RWPE2 (cell line): ENCODE measurements around the gene KRT6B.

ENCODE experiments used
- ATAC-seq: fragments of 200-7000 bp; cut with Tn5 transposase; 3 replicates; pipeline ENCODE4 v1.9.1; 2021; ENCODE audit warnings: low read depth
- DNase-seq: peaks from one replicate; pipeline ENCODE4 v3.0.0-alpha.2; 2020; ENCODE audit warnings: low spot score
- H3K27ac ChIP-seq: fragments of 450-650 bp; 2 replicates; pipeline ENCODE4 v1.5.1; 2017; ENCODE audit warnings: mild to moderate bottlenecking; ENCODE audit not compliant: poor library complexity, severe bottlenecking
- H3K27me3 ChIP-seq: fragments of 250-450 bp; sonication (Bioruptor Pico); 2 replicates; pipeline ENCODE4 v1.5.1; 2021; ENCODE audit warnings: mild to moderate bottlenecking, moderate library complexity; ENCODE audit not compliant: insufficient read depth, poor library complexity, severe bottlenecking
- H3K36me3 ChIP-seq: fragments of 250-450 bp; sonication (Bioruptor Pico); 2 replicates; pipeline ENCODE4 v1.5.1; 2020; ENCODE audit warnings: low read depth, mild to moderate bottlenecking, moderate library complexity
- H3K4me1 ChIP-seq: fragments of 250-450 bp; sonication (Bioruptor Pico); 2 replicates; pipeline ENCODE4 v1.5.1; 2021; ENCODE audit warnings: mild to moderate bottlenecking, moderate library complexity; ENCODE audit not compliant: insufficient read depth, poor library complexity, severe bottlenecking
- H3K4me3 ChIP-seq: fragments of 250-450 bp; sonication (Bioruptor Pico); 2 replicates; pipeline ENCODE4 v1.5.1; 2021; ENCODE audit warnings: mild to moderate bottlenecking, moderate library complexity; ENCODE audit not compliant: severe bottlenecking
- H3K9me3 ChIP-seq: fragments of 250-450 bp; sonication (Bioruptor Pico); 2 replicates; pipeline ENCODE4 v1.5.1; 2021; ENCODE audit warnings: mild to moderate bottlenecking, moderate library complexity; ENCODE audit not compliant: severe bottlenecking
- TF ChIP-seq, protein P1 (sequence below): fragments of 450-650 bp; IDR thresholded peaks from one replicate; pipeline ENCODE4 v1.5.1; 2017; ENCODE audit warnings: mild to moderate bottlenecking, moderate library complexity; ENCODE audit not compliant: poor library complexity, severe bottlenecking

Gene KRT6B

GRCh38 chr12:52434760-52435530 is 17.0 kb downstream of the KRT6B start:
- Histone ChIP-seq H3K4me1 (peaks cover 44% of the 10 kb centered on the region), H3K27ac (peak overlapping the region; percentile 99)
- DNase-seq, result peak; percentile 26

GRCh38 chr12:52434081-52434733 is 17.7 kb downstream of the KRT6B start, which contains the start of gene KRT75:
Gene KRT75, minus strand, starts transcription at chr12:52434371. Its CDS starts 67 bp downstream, at chr12:52434304.
- TF ChIP-seq, protein P1, sequence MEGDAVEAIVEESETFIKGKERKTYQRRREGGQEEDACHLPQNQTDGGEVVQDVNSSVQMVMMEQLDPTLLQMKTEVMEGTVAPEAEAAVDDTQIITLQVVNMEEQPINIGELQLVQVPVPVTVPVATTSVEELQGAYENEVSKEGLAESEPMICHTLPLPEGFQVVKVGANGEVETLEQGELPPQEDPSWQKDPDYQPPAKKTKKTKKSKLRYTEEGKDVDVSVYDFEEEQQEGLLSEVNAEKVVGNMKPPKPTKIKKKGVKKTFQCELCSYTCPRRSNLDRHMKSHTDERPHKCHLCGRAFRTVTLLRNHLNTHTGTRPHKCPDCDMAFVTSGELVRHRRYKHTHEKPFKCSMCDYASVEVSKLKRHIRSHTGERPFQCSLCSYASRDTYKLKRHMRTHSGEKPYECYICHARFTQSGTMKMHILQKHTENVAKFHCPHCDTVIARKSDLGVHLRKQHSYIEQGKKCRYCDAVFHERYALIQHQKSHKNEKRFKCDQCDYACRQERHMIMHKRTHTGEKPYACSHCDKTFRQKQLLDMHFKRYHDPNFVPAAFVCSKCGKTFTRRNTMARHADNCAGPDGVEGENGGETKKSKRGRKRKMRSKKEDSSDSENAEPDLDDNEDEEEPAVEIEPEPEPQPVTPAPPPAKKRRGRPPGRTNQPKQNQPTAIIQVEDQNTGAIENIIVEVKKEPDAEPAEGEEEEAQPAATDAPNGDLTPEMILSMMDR, result no peak
- peak; percentile 89 for DNase-seq

More at GRCh38 chr12:52434760-52435530, 17.0 kb downstream of the KRT6B start:
- ATAC-seq, result peak; percentile 47
- Histone ChIP-seq H3K36me3 (no peaks in the 10 kb centered on the region), H3K9me3 (no peaks in the 10 kb centered on the region), H3K4me3 (no peak overlapping the region), H3K27me3 (no peaks in the 10 kb centered on the region)
- TF ChIP-seq, protein P1, result no peak

DNA sequence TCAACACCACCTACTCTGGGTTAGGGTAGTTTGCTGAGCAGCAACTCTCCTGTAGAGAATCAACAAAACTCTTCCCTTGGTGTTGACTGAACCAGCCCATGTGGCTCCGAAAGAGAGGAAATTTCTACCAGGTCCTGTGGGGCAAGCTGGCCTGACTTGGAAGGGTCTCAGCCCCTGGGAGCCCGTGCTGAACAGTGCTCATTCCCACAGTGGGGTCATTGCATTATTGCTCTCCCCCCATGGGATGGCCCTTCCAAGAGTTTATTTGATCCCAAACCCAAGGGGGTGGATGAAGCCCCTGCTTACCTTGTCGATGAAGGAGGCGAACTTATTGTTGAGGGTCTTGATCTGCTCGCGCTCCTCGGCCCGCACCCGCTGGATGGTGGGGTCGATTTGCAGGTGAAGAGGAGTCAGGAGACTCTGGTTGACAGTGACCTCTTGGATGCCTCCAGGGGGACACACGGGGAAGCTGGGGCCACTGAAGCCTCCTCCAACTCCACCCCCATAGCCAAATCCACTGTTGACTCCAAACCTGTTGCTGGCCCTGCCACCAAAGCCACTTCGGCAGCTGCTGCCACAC is 18.4 kb downstream of the KRT6B start:
- Histone ChIP-seq H3K27me3 (no peaks in the 10 kb centered on the region), H3K4me3 (no peak overlapping the region), H3K4me1 (peaks cover 35% of the 10 kb centered on the region), H3K9me3 (no peaks in the 10 kb centered on the region), H3K36me3 (no peaks in the 10 kb centered on the region), H3K27ac (peak overlapping the region; percentile 99)
- TF ChIP-seq, protein P1, result no peak
- ATAC-seq, result no peak
- peak; percentile 42 for DNase-seq

More at GRCh38 chr12:52434081-52434733, 17.7 kb downstream of the KRT6B start, which contains the start of gene KRT75:
- Histone ChIP-seq H3K27ac (peak within 1 kb of the TSS; percentile 99), H3K36me3 (no peaks in the 10 kb centered on the region), H3K4me3 (no peak within 1 kb of the TSS), H3K27me3 (no peaks in the 10 kb centered on the region), H3K9me3 (no peaks in the 10 kb centered on the region), H3K4me1 (peaks cover 41% of the 10 kb centered on the region)
- ATAC-seq, result peak; percentile 38

DNA sequence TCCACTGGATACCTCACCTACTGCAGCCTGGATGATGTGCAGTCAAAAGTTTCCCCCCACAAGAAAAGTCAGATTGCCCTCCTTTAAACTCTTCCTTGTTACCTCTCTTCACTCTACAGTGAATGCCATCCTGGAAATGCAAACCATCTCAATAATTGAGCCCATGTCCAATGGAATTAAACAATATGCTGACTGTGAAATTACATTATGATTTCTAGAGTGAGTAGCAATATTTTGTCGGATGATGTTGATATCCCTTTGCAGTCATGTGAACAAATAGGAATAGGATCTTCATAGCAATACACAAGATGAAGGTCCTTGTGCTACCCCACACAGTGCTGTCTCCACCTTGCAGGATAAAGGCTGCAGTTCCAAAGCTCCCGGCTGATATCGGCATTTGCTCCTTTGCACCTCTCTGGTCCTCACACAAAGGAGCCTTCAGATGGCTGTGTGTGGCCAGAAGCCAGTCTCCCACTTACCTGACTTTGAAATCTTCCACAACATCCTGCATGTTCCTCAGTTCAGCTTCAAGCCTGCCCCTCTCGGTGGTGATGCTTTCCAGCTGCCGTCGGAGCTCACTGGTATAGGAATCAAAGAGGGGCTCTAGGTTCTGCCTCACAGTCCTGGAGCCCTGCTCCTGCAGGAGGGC is 19.3 kb downstream of the KRT6B start:
- peak; percentile 9 for DNase-seq
- TF ChIP-seq, protein P1, result no peak
- Histone ChIP-seq H3K9me3 (no peaks in the 10 kb centered on the region), H3K27me3 (no peaks in the 10 kb centered on the region), H3K4me1 (peaks cover 31% of the 10 kb centered on the region), H3K27ac (no peak overlapping the region), H3K36me3 (no peaks in the 10 kb centered on the region), H3K4me3 (no peak overlapping the region)
- ATAC-seq, result no peak
